Trophoblast cell (in vitro differentiated cells and primary cell): ENCODE data around the gene AATK.
A peak's percentile ranks its signal among the peaks of the same experiment; 100 is the strongest.
"Not testable (repeated sequence)": the region's sequence is repeated elsewhere in the genome, so short reads cannot be mapped to it uniquely, and the experiment has no call there.

Experiments
- DNase-seq, 2 donors: peaks; one replicate each; pipeline ENCODE4 v3.0.0-alpha.2; 2016
- H2AFZ ChIP-seq: 2 replicates; pipeline ENCODE4 v1.6.1; 2013; ENCODE audit warnings: low read length, moderate library complexity, mild to moderate bottlenecking; ENCODE audit not compliant: insufficient read depth, poor library complexity
- H2AK5ac ChIP-seq: 2 replicates; pipeline ENCODE4 v1.6.1; 2013; ENCODE audit warnings: mild to moderate bottlenecking, low read length
- H2BK120ac ChIP-seq: 2 replicates; pipeline ENCODE4 v1.6.1; 2013; ENCODE audit warnings: low read length, mild to moderate bottlenecking, moderate library complexity; ENCODE audit not compliant: insufficient read depth, poor library complexity
- H2BK12ac ChIP-seq: 2 replicates; pipeline ENCODE4 v1.6.1; 2013; ENCODE audit warnings: mild to moderate bottlenecking, low read length, moderate library complexity
- H2BK5ac ChIP-seq: 2 replicates; pipeline ENCODE4 v1.6.1; 2013; ENCODE audit warnings: low read length, low read depth, moderate library complexity, mild to moderate bottlenecking; ENCODE audit not compliant: poor library complexity
- H3K14ac ChIP-seq: 2 replicates; pipeline ENCODE4 v1.6.1; 2013; ENCODE audit warnings: mild to moderate bottlenecking, low read length
- H3K18ac ChIP-seq: 2 replicates; pipeline ENCODE4 v1.6.1; 2013; ENCODE audit warnings: mild to moderate bottlenecking, low read length
- H3K23ac ChIP-seq: 2 replicates; pipeline ENCODE4 v1.6.1; 2013; ENCODE audit warnings: low read length
- H3K27ac ChIP-seq: 2 replicates; pipeline ENCODE4 v1.5.1; 2013; ENCODE audit warnings: low read depth, mild to moderate bottlenecking, inconsistent platforms, low read length, moderate library complexity
- H3K27me3 ChIP-seq: 2 replicates; pipeline ENCODE4 v1.6.1; 2013; ENCODE audit warnings: inconsistent platforms, mild to moderate bottlenecking, low read length, moderate library complexity; ENCODE audit not compliant: insufficient read depth
- H3K36me3 ChIP-seq, 2 experiments: 1 replicate in 1 of 2; 2 replicates in 1 of 2; pipeline ENCODE4 v1.6.1; 2013; ENCODE audit warnings: low read length in 2 of 2, mild to moderate bottlenecking in 2 of 2, moderate library complexity in 1 of 2; ENCODE audit not compliant: insufficient read depth in 2 of 2, control insufficient read depth in 1 of 2
- H3K4ac ChIP-seq: 2 replicates; pipeline ENCODE4 v1.6.1; 2013; ENCODE audit warnings: low read depth, mild to moderate bottlenecking, low read length, moderate library complexity
- H3K4me1 ChIP-seq, 2 experiments: 1 replicate in 1 of 2; 2 replicates in 1 of 2; pipeline ENCODE4 v1.6.1; 2013; ENCODE audit warnings: low read length in 2 of 2, mild to moderate bottlenecking in 2 of 2, moderate library complexity in 1 of 2; ENCODE audit not compliant: insufficient read depth in 2 of 2, control insufficient read depth in 1 of 2
- H3K4me2 ChIP-seq: 2 replicates; pipeline ENCODE4 v1.6.1; 2013; ENCODE audit warnings: inconsistent platforms, mild to moderate bottlenecking, low read length, moderate library complexity
- H3K4me3 ChIP-seq: 2 replicates; pipeline ENCODE4 v1.5.1; 2013; ENCODE audit warnings: mild to moderate bottlenecking, low read depth, low read length, inconsistent platforms
- H3K79me1 ChIP-seq: one replicate; pipeline ENCODE4 v1.6.1; 2013; ENCODE audit warnings: low read length
- H3K79me2 ChIP-seq: 2 replicates; pipeline ENCODE4 v1.6.1; 2013; ENCODE audit warnings: low read length, mild to moderate bottlenecking; ENCODE audit not compliant: control insufficient read depth, insufficient read depth, poor library complexity
- H3K9ac ChIP-seq: 2 replicates; pipeline ENCODE4 v1.6.1; 2013; ENCODE audit warnings: mild to moderate bottlenecking, low read length
- H3K9me3 ChIP-seq: 2 replicates; pipeline ENCODE4 v1.6.1; 2013; ENCODE audit warnings: low read depth, mild to moderate bottlenecking, control low read depth, inconsistent platforms, low read length; ENCODE audit not compliant: insufficient read depth
- H4K12ac ChIP-seq: 2 replicates; pipeline ENCODE4 v1.6.1; 2013; ENCODE audit warnings: low read depth, mild to moderate bottlenecking, low read length, moderate library complexity
- H4K8ac ChIP-seq: 2 replicates; pipeline ENCODE4 v1.6.1; 2013; ENCODE audit warnings: low read depth, mild to moderate bottlenecking, low read length, moderate library complexity
- H4K91ac ChIP-seq: one replicate; pipeline ENCODE4 v1.6.1; 2013; ENCODE audit warnings: low read depth, mild to moderate bottlenecking, low read length, moderate library complexity
- WGBS: extraction: QIAGEN DNeasy Blood & Tissue Kit; methylation state at CpG from one replicate; pipeline ENCODE4 v1.1.7; 2013; ENCODE audit warnings: missing lambda C conversion rate; ENCODE audit not compliant: insufficient read length, insufficient coverage; ENCODE audit errors: extremely low coverage; 5-methylcytosine and 5-hydroxymethylcytosine counted together

AATK gene

GRCh38 chr17:81148571-81148970 is 17.4 kb downstream of the AATK start:
- no peaks in the 10 kb centered on the region for H3K9me3 ChIP-seq
- no peak overlapping the region for H3K23ac ChIP-seq
- no peak overlapping the region for H2BK12ac ChIP-seq
- no peak overlapping the region for H2AK5ac ChIP-seq
- H3K4me1 ChIP-seq, result no peaks in the 10 kb centered on the region
- H3K9ac ChIP-seq, result no peak overlapping the region
- no peaks in the 10 kb centered on the region for H3K79me1 ChIP-seq
- no peak overlapping the region for H3K14ac ChIP-seq
- H4K91ac ChIP-seq, result no peak overlapping the region
- H3K79me2 ChIP-seq, result no peaks in the 10 kb centered on the region
- no peak overlapping the region for H3K4ac ChIP-seq
- H3K36me3 ChIP-seq, result no peaks in the 10 kb centered on the region
- no CpG with 5 or more reads among the region's 15 CpGs for WGBS
- no peak for DNase-seq
- H3K18ac ChIP-seq, result no peak overlapping the region
- H3K27me3 ChIP-seq, result no peaks in the 10 kb centered on the region
- no peak overlapping the region for H2AFZ ChIP-seq
- H4K8ac ChIP-seq, result no peak overlapping the region
- H2BK120ac ChIP-seq, result no peak overlapping the region
- no peak overlapping the region for H2BK5ac ChIP-seq
- no peak overlapping the region for H3K27ac ChIP-seq
- H3K4me3 ChIP-seq, result peak overlapping the region; percentile 41
- H3K4me2 ChIP-seq, result no peak overlapping the region
- H4K12ac ChIP-seq, result no peak overlapping the region

GRCh38 chr17:81147701-81148100 is 18.3 kb downstream of the AATK start:
- H2AFZ ChIP-seq, result no peak overlapping the region
- no peak overlapping the region for H3K4me3 ChIP-seq
- H3K23ac ChIP-seq, result no peak overlapping the region
- no peak overlapping the region for H2BK120ac ChIP-seq
- H4K12ac ChIP-seq, result no peak overlapping the region
- no peak overlapping the region for H2AK5ac ChIP-seq
- WGBS, result no CpG with 5 or more reads among the region's 10 CpGs
- H4K91ac ChIP-seq, result no peak overlapping the region
- no peak overlapping the region for H3K9ac ChIP-seq
- no peak overlapping the region for H3K27ac ChIP-seq
- no peak overlapping the region for H3K18ac ChIP-seq
- H2BK5ac ChIP-seq, result no peak overlapping the region
- H3K9me3 ChIP-seq, result no peaks in the 10 kb centered on the region
- no peaks in the 10 kb centered on the region for H3K79me1 ChIP-seq
- no peak overlapping the region for H3K14ac ChIP-seq
- no peaks in the 10 kb centered on the region for H3K36me3 ChIP-seq
- no peaks in the 10 kb centered on the region for H3K79me2 ChIP-seq
- no peak overlapping the region for H3K4ac ChIP-seq
- H3K4me2 ChIP-seq, result no peak overlapping the region
- no peaks in the 10 kb centered on the region for H3K27me3 ChIP-seq
- no peak overlapping the region for H4K8ac ChIP-seq
- no peak for DNase-seq
- H3K4me1 ChIP-seq, result no peaks in the 10 kb centered on the region
- H2BK12ac ChIP-seq, result no peak overlapping the region

GRCh38 chr17:81146208-81146607 is 19.8 kb downstream of the AATK start:
- H3K23ac ChIP-seq, DNase-seq, H2BK5ac ChIP-seq, H3K4me3 ChIP-seq, H3K27ac ChIP-seq, H3K36me3 ChIP-seq, H3K9ac ChIP-seq, H4K12ac ChIP-seq, H3K4me2 ChIP-seq, H2AK5ac ChIP-seq, H2AFZ ChIP-seq, H4K8ac ChIP-seq, H3K14ac ChIP-seq, H3K18ac ChIP-seq, H3K4ac ChIP-seq, H4K91ac ChIP-seq, H3K79me2 ChIP-seq, H3K9me3 ChIP-seq, H2BK12ac ChIP-seq, H3K4me1 ChIP-seq, H3K27me3 ChIP-seq, H3K79me1 ChIP-seq, H2BK120ac ChIP-seq: not testable (repeated sequence)
- no CpG with 5 or more reads among the region's 10 CpGs for WGBS

- Histone ChIP-seq H3K9ac (no peak overlapping the region), H3K36me3 (no peaks in the 10 kb centered on the region), H4K91ac (no peak overlapping the region), H2AK5ac (no peak overlapping the region), H3K27ac (no peak overlapping the region), H3K79me2 (no peaks in the 10 kb centered on the region), H2AFZ (no peak overlapping the region), H3K4ac (no peak overlapping the region), H2BK5ac (no peak overlapping the region), H2BK120ac (no peak overlapping the region), H3K18ac (no peak overlapping the region), H4K8ac (no peak overlapping the region), H4K12ac (no peak overlapping the region), H3K9me3 (peaks cover 3% of the 10 kb centered on the region), H3K4me3 (no peak overlapping the region), H3K4me1 (no peaks in the 10 kb centered on the region), H3K27me3 (no peaks in the 10 kb centered on the region), H3K4me2 (no peak overlapping the region), H3K79me1 (no peaks in the 10 kb centered on the region), H3K14ac (no peak overlapping the region), H2BK12ac (no peak overlapping the region), H3K23ac (no peak overlapping the region)
- no peak for DNase-seq
- no CpG with 5 or more reads among the region's 14 CpGs for WGBS
These were observed 21.6 kb downstream of the AATK start for GRCh38 chr17:81144423-81144781.
